ENCODE data around the gene RAPSN.
A peak's percentile ranks its signal among the peaks of the same experiment; 100 is the strongest.

The RAPSN gene

DNA sequence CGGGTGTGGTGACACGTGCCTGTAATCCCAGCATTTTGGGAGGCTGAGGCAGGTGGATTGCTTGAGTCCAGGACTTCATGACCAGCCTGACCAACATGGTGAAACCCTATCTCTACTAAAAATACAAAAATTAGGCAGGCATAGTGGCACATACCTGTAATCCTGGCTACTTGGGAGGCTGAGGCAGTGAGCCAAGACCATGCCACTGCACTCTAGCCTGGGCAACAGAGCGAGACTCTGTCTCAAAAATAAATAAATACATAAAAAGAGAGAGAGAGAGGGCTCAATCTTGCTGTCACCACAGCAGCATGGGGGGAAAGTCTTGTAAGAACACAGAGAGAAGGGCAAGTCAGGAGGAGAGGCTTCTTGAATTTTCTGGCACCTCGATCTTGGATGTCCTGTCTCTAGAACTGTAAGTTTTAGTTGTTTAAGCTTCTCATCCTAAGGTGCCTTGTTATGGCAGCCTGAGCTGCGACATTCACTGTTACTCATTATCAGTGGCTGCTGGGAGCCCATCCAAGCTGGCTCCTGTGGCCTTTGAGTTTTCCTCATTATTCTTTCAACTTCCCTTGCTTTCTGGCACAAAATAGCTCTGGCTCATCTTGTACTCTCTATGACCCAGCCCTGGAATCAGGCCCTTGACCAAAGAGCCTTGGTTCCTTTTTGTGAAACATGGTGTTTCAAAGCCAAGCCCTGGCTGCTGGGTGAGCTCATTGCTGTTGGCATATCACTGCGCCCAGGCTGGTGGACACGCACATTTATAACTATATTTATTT, 14.7 kb downstream of the RAPSN start:
- peak in 1 of 2 experiments; percentile 3 for DNase-seq (ENCODE audit: low read depth in 2 of 2)

DNA sequence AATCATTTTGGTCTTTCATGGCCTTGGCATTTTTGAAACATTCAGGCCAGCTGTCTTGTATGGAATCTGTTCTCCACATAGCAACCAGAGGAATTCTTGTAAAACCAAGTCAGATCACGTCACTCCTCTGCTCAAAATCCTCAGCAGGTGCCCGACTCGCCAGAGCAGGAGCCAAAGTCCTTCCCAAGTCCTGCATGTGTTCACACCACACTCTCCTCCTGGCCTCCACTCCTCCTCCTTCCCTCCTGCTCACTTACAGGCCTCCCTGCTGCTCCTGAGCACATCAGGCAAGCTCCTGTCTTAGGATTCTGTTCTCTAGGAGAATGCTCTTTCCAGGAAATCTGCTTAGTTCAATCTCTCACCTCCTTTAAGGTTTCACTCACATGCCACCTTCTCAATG, 15.8 kb downstream of the RAPSN start:
- no peak for DNase-seq (ENCODE audit: low read depth in 2 of 2)

DNA sequence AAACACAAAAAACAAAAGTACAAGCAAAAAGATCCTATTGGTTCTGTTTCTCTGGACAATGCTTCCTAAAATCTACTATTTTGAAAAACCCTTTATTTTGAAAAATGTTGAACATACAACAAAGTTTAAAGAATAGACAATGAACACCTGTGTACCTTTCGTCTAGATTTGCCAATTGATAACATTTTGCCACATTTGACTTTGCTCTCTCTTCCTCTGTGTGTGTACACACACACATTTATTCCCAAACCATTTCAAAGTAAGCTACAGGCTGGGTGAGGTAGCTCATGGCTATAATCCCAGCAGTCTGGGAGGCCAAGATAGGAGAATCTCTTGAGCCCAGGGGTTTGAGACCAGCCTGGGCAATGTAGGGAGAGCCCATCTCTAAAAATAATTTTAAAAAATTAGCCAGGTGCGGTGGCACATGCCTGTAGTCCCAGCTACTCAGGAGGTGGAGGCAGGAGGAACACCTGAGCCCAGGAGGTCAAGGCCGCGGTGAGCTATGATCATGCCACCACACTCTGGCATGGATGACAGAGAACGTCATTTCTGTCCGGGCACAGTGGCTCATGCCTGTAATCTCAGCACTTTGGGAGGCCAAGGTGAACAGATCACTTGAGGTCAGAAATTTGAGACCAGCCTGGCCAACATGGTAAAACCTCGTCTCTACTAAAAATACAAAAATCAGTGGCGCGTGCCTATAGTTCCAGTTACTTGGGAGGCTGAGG, 17.4 kb downstream of the RAPSN start:
- DNase-seq (ENCODE audit: low read depth in 2 of 2) = no peak

DNA sequence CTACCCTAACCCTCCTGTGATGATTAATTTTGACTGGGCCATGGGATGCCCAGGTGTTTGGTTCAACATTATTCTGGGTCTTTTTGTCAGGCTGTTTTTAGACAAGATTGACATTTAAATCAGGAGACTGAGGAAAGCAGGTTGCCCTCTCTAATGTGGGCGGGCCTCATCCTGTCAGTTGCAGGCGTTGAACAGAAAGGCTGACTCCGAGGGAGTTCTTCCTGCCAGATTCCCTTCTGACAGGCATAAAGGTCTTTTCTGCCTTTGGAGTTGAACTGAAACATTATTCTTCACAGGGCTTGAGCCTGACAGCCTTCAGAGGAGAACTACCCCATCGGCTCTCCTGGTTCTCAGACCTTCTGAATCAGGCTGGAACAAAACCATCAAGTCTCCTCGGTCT, 18.4 kb downstream of the RAPSN start:
- no peak for DNase-seq (ENCODE audit: low read depth in 2 of 2)

DNA sequence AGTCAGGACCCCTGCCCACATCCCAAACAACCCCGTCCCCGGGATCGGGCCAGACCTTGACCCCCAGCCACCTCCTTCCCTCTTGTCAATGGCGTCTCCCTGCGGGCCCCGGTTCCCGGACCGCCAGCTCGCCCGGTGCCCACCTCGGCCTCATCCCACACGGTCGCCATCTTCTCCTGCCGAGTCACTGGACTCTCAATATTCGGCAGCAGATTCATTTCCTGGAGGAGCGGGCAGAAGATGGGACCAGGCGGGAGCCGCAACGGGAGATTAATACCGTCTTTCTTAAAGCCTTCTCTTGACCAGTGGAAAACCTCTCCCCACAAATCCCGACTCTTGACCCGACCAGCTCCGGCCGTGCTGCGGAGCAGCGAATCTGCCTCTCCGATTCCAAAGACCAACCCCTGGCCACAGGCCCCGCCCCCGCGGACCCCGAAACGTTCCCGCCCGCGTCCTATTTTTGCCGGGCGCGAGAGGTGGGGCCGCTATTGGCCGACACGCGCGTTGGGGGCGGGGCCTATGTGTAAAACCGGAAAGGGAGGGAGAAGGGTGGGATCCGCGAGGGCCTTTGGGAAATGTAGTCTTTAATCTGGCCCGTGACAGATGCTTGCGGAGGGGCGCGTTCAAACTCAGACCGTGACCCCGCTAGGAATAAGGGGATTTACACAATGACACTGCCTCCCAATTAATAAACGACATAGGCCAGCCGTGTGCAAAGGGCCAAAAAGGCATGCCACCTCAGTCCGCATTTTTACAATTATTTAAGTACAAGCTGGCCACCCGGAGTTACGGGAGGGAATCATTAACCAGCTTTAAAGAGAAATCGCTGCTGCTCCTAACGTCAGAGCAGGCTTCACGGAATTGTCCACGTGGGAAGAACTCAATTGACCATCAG, 22.6 kb downstream of the RAPSN start, which contains the start of gene PSMC3:
TSS of gene PSMC3 (minus strand) at position 378 of the 895 bp plus-strand sequence. CDS start at position 218, 160 bp downstream.
- DNase-seq (ENCODE audit: low read depth in 2 of 2) = peak; percentile 93 to 94

DNA sequence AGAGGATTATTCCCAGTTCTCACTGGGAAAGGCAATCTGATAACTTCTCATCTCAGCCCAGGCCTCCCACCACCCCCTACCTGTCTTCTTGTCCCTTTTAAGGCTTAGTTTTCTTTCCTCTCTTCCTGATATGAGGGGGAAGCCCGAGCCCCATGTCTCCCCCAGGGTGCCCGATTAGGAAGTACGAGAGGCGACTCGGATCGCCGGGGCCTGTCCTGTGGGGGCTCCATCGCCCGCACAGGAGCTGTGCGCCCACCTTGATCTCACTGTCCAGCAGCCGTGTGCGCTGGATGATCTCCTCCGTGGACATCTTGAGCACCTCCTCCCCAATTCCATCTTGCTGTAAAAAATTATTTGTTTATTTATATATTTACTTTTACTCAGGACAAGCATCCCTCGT, 23.3 kb downstream of the RAPSN start:
- no peak for DNase-seq (ENCODE audit: low read depth in 2 of 2)

DNA sequence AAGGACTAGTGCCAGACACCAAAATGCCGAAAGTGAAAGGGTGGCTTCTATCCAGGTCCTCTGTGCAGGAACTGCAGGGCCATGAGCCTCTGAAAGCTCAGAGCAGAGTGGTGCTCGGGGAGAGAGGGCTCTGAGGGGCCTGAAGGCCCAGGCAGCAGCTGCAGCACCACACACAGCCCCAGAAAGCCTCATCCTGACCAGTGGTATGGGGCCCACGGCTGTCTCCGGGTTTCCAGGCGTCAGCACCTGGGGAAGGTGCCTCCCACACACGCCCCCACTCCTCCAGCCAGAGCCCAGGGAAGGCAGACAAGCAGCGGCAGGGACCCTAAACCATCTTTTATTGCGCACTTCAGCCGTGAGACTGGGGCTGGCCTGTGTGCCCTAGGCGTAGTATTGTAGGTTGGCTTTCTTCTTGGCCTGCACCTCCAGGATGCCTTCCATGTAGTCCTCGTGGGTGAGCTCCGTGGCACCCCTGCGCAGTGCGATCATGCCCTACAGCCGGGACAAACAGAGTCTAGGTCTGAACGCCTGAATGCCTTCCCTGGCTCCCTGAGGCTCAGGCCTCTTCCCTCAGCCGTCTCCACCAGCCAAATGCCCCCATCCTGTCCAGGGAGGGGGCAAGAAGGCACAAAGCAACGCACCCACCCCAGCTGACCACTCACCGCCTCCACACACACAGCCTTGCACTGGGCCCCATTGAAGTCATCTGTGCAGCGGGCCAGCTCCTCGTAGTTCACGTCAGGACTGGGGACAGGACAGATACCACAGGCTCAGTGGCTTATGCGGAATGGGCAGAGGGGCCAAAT, 30.3 kb downstream of the RAPSN start:
- DNase-seq (ENCODE audit: low read depth in 2 of 2) = no peak

DNA sequence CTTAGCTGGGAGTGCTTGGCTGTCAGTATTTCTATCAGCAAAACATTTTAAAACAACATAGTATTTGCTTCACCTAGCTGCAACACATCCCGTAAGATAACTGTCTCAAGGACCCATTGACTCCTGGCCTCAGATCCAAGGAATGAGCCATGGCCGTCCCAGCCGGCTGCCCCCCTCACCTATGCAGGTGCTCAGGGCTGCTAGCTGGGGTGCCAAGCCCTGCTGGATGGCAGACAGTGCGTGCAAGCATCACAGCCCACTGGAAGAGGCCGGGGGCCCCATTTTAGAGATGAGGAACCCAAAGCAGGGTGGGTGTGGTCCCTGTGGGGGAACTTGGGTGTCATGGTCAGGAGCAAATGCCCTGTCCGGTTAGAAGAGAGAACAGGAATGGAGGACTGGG, 31.2 kb downstream of the RAPSN start:
- DNase-seq (ENCODE audit: low read depth in 2 of 2) = no peak

DNA sequence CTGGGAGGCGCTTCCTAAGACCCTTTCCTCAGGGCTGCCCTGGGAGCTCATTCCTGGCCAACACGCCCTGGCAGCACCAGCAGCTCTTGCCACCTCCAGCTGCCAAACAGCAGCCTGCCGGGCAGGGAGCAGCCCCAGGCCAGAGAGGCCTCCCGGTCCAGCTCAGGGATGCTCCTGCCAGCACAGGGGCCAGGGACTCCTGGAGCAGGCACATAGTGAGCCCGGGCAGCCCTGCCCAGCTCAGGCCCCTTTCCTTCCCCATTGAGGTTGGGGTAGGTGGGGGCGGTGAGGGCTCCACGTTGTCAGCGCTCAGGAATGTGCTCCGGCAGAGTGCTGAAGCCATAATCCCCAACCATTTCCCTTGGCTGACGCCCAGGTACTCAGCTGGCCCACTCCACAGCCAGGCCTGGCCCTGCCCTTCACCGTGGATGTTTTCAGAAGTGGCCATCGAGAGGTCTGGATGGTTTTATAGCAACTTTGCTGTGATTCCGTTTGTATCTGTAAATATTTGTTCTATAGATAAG, 32.9 kb downstream of the RAPSN start:
- DNase-seq (ENCODE audit: low read depth in 2 of 2) = peak; percentile 81

DNA sequence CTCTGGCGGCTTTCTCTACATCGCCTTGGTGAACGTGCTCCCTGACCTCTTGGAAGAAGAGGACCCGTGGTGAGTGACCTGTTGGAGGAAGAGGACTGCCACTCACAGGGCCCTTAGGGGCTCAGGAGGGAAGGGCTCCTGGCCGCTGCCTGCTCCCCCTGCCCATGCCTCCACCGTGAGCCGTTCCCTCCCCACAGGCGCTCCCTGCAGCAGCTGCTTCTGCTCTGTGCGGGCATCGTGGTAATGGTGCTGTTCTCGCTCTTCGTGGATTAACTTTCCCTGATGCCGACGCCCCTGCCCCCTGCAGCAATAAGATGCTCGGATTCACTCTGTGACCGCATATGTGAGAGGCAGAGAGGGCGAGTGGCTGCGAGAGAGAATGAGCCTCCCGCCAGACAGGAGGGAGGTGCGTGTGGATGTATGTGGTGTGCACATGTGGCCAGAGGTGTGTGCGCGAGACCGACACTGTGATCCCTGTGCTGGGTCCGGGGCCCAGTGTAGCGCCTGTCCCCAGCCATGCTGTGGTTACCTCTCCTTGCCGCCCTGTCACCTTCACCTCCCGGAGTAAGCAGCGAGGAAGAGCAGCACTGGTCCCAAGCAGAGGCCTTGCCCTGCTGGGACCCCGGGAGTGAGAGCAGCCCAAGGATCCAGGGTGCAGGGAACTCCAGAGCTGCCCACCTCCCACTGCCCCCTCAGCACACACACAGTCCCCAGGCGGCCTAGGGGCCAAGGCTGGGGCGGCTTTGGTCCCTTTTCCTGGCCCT, 33.7 kb downstream of the RAPSN start:
- DNase-seq (ENCODE audit: low read depth in 2 of 2) = no peak

DNA sequence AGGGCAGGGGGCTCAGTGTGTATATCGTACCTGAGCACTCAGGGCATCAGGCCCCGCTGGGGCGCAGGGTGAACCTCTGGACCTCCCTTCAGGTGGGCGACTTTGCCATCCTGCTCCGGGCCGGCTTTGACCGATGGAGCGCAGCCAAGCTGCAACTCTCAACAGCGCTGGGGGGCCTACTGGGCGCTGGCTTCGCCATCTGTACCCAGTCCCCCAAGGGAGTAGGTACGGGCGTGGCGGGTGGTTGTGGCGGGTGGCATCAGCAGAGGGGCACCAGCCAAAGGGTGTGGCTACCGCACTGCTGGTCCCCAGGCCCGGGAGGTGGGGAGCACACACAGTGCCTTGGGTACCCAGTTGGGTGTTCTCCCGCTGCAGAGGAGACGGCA, 34.3 kb downstream of the RAPSN start:
- DNase-seq (ENCODE audit: low read depth in 2 of 2) = no peak

DNA sequence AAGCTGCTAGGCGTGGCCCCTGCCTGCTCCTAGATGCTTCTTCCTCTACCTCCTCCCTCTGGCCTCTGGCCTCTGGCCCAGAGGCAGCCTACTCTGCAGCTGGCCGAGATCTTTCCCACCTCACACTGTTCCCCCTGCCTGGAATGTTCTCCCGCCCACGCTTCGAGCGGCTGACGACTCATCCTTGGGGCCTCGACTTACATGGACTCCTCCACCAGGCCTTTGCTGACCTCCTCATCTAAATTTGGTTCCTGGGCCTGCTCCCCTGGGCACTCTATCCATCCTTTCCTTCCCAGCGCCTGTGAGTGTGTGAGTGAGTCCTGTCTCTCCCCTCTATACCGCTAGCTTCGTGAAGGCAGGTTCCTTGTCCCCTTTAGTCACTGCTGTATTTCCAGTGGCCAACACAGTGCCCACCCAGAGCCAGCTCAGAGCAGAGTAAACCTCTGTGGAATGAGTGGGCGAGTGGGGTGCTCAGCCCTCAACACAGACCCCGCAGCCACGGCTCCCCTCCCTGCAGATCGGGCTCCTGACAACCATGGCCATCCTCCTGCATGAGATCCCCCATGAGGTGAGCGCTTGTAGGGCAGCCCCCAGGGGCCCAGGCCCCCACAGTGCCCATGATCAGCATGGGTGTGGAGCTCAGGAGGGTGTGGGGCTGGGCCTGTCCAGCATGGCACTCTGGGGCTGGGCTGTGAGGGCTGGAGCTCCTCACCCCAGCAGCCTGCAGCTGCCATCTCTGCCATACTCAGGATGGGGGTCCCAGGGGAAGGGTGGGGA, 34.8 kb downstream of the RAPSN start:
- no peak for DNase-seq (ENCODE audit: low read depth in 2 of 2)

DNA sequence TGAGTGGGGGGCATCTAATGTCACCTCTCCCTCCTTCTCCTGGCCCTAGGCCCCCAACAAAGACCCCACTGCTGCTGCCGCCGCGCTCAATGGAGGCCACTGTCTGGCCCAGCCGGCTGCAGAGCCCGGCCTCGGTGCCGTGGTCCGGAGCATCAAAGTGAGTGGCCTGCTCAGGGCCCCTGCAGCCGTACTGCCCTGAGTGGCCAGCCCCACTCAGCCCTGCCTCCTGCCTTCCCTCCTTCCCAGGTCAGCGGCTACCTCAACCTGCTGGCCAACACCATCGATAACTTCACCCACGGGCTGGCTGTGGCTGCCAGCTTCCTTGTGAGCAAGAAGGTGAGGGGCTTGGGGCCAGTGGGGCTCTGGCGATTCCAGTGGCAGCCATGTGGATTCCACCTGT, 35.6 kb downstream of the RAPSN start:
- DNase-seq (ENCODE audit: low read depth in 2 of 2) = no peak

DNA sequence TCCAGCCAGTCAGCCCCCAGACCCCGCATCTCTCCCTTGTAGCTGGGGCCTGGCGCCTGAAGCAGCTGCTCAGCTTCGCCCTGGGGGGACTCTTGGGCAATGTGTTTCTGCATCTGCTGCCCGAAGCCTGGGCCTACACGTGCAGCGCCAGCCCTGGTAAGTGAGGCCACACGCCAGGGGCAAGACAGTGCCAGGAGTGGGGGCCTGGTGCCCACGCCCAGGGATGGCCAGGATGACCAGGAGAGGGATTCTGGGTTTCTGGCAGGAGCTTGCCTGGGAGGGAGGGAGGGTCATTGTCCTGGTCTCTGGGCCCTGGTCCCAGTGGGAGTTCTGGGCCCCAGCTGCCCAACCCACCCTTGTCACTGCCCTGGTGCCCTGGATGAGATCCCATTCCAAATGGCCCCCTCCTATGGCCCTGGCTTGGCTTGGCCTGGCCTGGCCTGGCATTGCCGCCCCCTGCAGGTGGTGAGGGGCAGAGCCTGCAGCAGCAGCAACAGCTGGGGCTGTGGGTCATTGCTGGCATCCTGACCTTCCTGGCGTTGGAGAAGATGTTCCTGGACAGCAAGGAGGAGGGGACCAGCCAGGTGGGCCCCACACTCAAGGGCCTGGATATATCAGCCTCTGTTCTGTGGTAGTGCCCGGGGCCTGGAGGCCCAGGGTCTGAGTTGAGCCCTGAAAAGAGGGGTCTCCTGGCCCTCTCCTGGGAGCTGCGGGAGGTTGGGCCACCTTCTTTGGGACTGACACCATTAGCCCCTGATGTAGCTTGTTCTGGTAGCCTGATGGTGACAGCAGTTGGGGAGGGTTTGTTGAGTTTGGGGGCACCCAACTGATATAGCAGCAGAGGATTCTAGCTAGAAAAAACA, 36.8 kb downstream of the RAPSN start:
- no peak for DNase-seq (ENCODE audit: low read depth in 2 of 2)

DNA sequence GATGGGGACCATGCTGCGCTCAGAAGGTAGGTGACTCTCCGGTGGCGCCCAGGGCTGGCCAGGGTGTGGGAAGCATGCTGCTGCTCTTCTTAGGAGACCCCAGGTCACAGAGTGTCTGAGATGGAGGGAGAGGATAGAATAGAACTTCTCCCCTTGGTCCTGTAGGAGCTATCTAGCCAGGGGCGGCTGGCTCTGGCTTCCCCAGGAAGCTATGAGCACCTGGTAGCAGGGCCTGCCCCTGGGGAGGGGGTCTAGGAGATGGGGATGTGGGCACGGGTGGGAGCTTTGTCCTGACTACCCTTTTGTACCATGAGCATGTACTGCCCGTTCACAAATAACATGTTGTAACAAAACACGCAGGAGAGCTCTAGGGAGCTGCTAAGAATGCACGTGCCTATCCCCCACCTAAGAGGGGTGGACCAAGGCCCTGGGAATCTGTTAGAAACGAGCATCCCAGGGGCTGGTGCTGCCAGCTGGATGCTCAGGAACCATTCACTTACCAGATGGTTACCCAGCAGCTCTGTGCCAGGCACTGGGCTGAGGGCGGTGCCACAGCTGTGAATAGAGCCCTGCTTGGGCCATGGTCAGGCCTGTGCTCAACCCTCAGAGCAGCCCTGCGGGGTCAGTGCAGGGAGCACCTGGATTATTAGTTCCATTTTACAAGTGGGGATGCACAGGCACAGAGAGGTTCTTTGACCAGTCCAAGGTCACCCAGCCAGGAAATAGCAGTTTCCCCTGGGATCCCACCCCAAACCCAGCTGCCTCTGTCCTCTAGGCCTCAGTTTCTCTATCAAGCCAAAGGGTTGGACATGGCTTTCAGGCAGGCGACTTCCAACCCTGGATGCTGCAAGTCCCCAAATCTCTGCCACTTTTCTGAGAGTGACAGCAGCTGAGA, 38.3 kb downstream of the RAPSN start:
- DNase-seq (ENCODE audit: low read depth in 2 of 2) = no peak

DNA sequence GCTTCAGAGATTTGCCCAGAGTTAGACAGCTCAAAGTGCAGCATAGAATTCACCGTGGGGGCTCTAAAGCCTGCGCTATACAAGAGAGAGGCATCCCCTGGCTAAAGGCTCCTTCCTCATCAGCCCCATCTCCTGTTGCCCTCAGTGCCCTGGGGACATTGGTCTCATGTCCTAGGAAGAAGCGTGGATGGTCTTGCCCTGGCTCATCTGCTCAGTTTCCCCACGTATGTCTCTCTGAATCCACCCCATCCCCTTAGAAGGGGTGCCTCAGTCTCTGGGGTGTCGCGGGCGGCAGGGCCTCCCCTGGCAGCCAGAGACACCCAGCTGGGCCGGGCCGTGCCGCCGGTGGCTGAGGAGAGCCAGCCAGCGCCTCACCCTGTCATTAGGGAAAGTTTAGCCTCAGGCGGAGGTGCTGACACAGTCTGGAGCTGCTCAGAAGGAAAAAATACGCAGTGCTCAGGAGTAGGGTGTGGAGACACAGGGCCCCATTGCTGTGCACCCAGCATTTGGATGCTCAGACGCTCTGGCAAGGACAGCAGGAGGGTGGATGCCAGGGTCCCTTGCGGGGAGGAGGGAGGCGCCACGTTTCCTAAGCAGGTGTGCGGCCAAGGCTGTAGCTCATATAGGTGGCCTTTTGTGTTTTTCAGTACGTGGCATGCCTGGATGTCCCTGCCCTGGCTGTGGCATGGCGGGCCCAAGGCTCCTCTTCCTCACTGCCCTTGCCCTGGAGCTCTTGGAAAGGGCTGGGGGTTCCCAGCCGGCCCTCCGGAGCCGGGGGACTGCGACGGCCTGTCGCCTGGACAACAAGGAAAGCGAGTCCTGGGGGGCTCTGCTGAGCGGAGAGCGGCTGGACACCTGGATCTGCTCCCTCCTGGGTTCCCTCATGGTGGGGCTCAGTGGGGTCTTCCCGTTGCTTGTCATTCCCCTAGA, 39.2 kb downstream of the RAPSN start:
- no peak for DNase-seq (ENCODE audit: low read depth in 2 of 2)
